T-helper 1 cell treated with Interleukin-12 subunit alpha and Interleukin-12 subunit beta and Interleukin-4 antibody, amounts not matched to agents 30 μg/mL and 1 μg/mL, for 36 hours (primary cell): ENCODE results near the gene LSM14A.

Source experiments
- H3K27ac Mint-ChIP-seq: one replicate; pipeline ENCODE4 v1.8.0; 2021; ENCODE audit warnings: mild to moderate bottlenecking, mixed read lengths
- H3K27me3 Mint-ChIP-seq: one replicate; pipeline ENCODE4 v1.8.0; 2021; ENCODE audit warnings: low read depth, mixed read lengths
- H3K36me3 Mint-ChIP-seq: one replicate; pipeline ENCODE4 v1.8.0; 2021; ENCODE audit warnings: low read depth, mixed read lengths
- H3K4me1 Mint-ChIP-seq: one replicate; pipeline ENCODE4 v1.8.0; 2021; ENCODE audit warnings: low read depth, mixed read lengths
- H3K4me3 Mint-ChIP-seq: one replicate; pipeline ENCODE4 v1.8.0; 2021; ENCODE audit warnings: mild to moderate bottlenecking, moderate library complexity, mixed read lengths
- H3K9me3 Mint-ChIP-seq: one replicate; pipeline ENCODE4 v1.8.0; 2021; ENCODE audit warnings: mixed read lengths

The LSM14A gene

DNA sequence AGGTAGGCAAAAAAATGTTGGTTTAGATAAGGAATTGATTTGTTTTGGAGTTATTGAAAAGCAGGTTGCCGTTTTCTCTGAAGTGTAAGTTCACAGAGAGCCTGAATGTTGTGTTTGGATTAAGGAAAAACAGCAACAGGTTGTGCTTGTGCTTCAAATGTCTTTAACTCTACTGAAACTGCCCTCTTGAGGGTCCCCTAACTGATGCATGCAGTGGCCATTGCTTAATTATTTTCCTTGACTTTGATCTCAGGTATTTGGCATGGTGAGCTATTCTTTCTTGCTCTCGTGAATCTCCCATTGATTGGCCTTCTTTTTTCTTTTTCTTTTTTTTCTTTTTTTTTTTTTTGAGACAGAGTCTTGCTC is 85.2 kb downstream of the LSM14A start:
- no peaks in the 10 kb centered on the region for H3K9me3 Mint-ChIP-seq
- H3K27me3 Mint-ChIP-seq, result no peaks in the 10 kb centered on the region
- no peak overlapping the region for H3K4me3 Mint-ChIP-seq
- no peak overlapping the region for H3K27ac Mint-ChIP-seq
- peaks cover 3% of the 10 kb centered on the region for H3K36me3 Mint-ChIP-seq
- H3K4me1 Mint-ChIP-seq, result peaks cover 11% of the 10 kb centered on the region

GRCh38 chr19:34259367-34260095 is 87.2 kb downstream of the LSM14A start:
- H3K27ac Mint-ChIP-seq, result no peak overlapping the region

GRCh38 chr19:34260771-34261173 is 88.5 kb downstream of the LSM14A start:
- Mint-ChIP-seq H3K4me1 (peaks cover 5% of the 10 kb centered on the region), H3K9me3 (no peaks in the 10 kb centered on the region), H3K4me3 (no peak overlapping the region), H3K27me3 (no peaks in the 10 kb centered on the region), H3K27ac (no peak overlapping the region), H3K36me3 (peaks cover 5% of the 10 kb centered on the region)

More at GRCh38 chr19:34259367-34260095, 87.2 kb downstream of the LSM14A start:
- Mint-ChIP-seq H3K9me3 (no peaks in the 10 kb centered on the region), H3K4me3 (no peak overlapping the region), H3K36me3 (peaks cover 5% of the 10 kb centered on the region), H3K4me1 (peaks cover 8% of the 10 kb centered on the region), H3K27me3 (no peaks in the 10 kb centered on the region)

DNA sequence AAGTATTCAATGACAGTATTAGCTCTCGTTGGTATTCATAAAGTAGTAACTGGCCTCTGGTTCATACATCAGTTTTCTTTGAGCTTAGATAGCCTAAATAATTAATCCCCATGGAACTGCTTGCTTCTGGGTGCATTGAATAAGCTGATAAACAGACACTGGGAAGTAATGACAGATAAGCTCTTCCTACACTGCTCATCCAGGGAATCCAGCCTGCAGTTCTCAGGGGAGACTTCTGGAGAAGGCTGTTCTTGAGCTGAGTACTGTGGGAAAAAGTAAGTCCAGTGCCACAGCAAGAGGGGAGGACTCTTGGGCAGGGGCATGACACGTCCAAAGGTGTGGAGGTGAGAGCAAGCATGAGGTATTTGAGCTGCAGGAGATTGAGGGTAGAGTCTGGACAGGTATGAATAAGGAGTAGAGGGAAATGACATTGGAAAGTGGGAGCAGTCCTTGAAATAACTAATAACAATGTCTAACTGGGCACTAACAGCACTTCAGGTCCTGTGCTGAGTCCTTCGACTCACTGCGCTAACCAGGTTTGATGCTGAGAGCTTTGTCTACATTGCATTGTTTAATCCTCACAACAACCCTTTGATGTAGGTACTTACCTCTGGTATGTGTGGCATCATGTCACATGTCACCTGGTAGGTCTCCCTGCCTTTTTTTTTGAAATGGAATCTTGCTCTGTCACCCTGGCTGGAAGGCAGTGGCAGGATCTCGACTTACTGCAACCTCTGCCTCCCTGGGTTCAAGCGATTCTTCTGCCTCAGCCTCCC is 89.2 kb downstream of the LSM14A start:
- Mint-ChIP-seq H3K4me1 (peaks cover 5% of the 10 kb centered on the region), H3K9me3 (no peaks in the 10 kb centered on the region), H3K27ac (no peak overlapping the region), H3K36me3 (peaks cover 5% of the 10 kb centered on the region), H3K27me3 (no peaks in the 10 kb centered on the region), H3K4me3 (no peak overlapping the region)

DNA sequence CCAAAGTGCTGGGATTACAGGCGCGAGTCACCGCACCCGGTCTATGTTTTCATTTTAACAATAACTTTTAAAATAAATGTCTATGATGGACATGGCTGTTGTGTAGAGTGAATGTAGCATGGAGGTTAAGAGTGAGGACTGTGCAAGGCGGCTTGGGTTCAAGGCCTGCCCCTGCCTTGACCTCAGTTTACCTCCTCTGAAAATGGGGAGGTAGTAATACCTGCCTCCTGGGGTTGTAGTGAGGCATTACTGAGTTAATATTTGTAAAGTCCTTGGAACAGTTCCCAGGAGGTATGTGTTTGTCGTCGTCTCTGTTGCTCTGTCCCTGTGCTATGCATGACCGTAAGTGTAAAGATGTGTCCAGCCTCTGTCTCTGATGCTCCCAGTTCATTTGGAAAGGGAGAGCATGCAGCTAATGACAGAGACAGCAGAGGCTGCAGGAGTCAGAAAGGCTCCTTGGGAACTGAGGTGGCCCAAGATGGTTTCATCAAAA is 91.5 kb downstream of the LSM14A start:
- Mint-ChIP-seq H3K4me3 (no peak overlapping the region), H3K27me3 (no peaks in the 10 kb centered on the region), H3K4me1 (peaks cover 11% of the 10 kb centered on the region), H3K36me3 (peaks cover 3% of the 10 kb centered on the region), H3K9me3 (no peaks in the 10 kb centered on the region), H3K27ac (peak overlapping the region; percentile 21)

DNA sequence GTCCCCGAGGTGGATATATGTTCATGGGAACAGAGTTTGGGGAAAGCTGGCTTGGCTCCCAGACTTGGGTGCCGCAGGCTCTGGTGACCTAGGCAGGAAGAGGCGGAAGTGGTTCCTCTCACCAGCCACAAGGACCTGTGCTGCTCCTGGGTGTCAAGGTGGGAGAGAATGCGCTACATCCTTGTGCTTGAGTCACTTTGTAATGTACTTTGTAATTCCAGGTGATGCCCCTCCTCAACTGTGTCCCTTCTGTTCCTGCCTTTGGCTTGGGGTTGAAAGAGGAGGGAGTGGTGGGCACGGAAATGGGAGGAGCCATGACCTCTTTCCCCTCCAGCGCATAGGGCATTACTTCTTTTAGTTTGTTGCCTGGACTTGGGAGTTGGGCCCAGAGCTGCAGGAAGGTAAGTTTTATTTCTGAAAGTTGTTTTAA is 92.9 kb downstream of the LSM14A start:
- no peaks in the 10 kb centered on the region for H3K9me3 Mint-ChIP-seq
- no peaks in the 10 kb centered on the region for H3K27me3 Mint-ChIP-seq
- peaks cover 22% of the 10 kb centered on the region for H3K4me1 Mint-ChIP-seq
- H3K4me3 Mint-ChIP-seq, result no peak overlapping the region
- no peak overlapping the region for H3K27ac Mint-ChIP-seq
- peaks cover 8% of the 10 kb centered on the region for H3K36me3 Mint-ChIP-seq

DNA sequence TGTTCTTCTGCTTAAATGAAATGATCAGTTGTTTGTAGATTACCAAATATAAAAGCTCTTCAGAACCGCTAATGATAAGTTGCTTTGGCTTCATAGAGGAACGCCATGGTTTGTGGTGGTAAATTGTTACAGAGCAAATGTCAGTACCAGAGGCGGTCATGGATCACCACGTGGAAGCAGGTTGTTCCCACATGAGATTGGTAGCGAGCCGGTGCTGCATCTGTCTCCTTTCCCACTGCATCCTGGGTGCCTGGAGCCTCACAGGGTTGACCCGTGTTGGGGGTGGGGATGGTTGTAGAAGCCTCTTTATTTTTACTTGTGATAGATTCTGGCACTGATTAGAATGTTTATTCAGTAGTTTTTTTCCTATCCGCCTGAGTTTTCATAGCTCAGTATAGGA is 96.8 kb downstream of the LSM14A start:
- peaks cover 27% of the 10 kb centered on the region for H3K4me1 Mint-ChIP-seq

DNA sequence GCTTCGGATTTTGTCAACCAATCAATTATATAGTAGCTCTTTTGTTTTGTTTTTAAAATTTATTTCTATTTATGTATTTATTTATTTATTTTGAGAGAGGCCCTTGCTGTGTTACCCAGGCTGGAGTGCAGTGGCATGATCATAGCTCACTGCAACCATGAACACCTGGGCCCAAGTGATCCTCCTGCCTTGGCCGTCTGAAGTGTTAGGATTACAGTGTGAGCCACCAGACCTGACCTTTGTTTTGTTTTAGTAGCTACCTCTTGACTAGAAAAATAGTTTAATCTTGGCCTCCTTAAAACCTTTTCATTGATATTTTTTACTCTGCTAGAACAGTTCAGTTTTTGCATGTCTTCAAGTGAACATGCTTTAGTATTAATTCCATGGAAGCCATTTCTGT is 97.2 kb downstream of the LSM14A start:
- Mint-ChIP-seq H3K27ac (peak overlapping the region; percentile 56), H3K9me3 (peaks cover 2% of the 10 kb centered on the region), H3K36me3 (peaks cover 9% of the 10 kb centered on the region), H3K27me3 (peaks cover 3% of the 10 kb centered on the region), H3K4me3 (peak overlapping the region; percentile 65), H3K4me1 (peaks cover 30% of the 10 kb centered on the region)

More for the DNA sequence above, 96.8 kb downstream of the LSM14A start:
- no peaks in the 10 kb centered on the region for H3K9me3 Mint-ChIP-seq
- no peaks in the 10 kb centered on the region for H3K27me3 Mint-ChIP-seq
- H3K36me3 Mint-ChIP-seq, result peaks cover 7% of the 10 kb centered on the region
- no peak overlapping the region for H3K27ac Mint-ChIP-seq
- H3K4me3 Mint-ChIP-seq, result no peak overlapping the region

DNA sequence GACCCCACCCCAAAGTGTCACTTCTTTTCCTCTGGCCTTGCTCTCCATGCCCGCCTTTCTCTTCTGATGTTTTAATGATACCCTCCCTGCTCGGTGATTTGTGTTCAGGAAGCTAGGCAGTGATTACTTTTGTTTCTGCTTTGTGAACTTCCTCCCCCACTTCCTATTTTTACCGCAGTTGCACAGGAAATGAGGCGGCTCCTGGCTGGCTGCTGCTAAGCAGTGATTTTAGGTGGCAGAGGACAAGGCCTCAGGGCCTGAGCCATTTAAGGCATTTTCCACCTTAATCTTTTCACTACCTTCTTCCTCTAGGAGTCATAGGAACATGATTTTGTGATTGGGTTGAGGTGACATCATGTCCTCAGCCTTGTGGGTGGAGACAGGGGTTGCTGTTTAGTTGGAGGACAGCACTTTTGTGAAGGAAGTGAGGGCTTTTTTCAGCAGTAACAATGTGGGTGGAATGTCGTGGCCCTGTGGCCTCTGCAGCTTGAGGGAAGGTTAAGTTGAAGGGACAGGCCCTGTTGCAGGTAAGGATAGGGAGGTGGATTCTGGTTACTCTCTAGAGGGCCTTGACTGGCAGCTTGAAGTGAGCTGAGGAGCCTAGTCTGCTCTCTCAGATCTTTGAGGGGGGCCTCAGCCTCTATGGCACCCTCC is 97.8 kb downstream of the LSM14A start:
- peaks cover 6% of the 10 kb centered on the region for H3K27me3 Mint-ChIP-seq
- peak overlapping the region; percentile 56 for H3K27ac Mint-ChIP-seq
- H3K36me3 Mint-ChIP-seq, result peaks cover 11% of the 10 kb centered on the region
- H3K9me3 Mint-ChIP-seq, result peaks cover 4% of the 10 kb centered on the region
- H3K4me3 Mint-ChIP-seq, result peak overlapping the region; percentile 65
- H3K4me1 Mint-ChIP-seq, result peaks cover 29% of the 10 kb centered on the region

- Mint-ChIP-seq H3K9me3 (peaks cover 4% of the 10 kb centered on the region), H3K27me3 (peaks cover 6% of the 10 kb centered on the region), H3K4me3 (no peak overlapping the region), H3K4me1 (peaks cover 31% of the 10 kb centered on the region), H3K27ac (no peak overlapping the region), H3K36me3 (peaks cover 12% of the 10 kb centered on the region)
Measured at GRCh38 chr19:34273121-34273520, 100.8 kb downstream of the LSM14A start.

- peaks cover 11% of the 10 kb centered on the region for H3K36me3 Mint-ChIP-seq
- H3K4me3 Mint-ChIP-seq, result no peak overlapping the region
- H3K27me3 Mint-ChIP-seq, result peaks cover 6% of the 10 kb centered on the region
- H3K27ac Mint-ChIP-seq, result no peak overlapping the region
- peaks cover 24% of the 10 kb centered on the region for H3K4me1 Mint-ChIP-seq
- H3K9me3 Mint-ChIP-seq, result peaks cover 4% of the 10 kb centered on the region
Measured at GRCh38 chr19:34274284-34274826, 102.1 kb downstream of the LSM14A start.

DNA sequence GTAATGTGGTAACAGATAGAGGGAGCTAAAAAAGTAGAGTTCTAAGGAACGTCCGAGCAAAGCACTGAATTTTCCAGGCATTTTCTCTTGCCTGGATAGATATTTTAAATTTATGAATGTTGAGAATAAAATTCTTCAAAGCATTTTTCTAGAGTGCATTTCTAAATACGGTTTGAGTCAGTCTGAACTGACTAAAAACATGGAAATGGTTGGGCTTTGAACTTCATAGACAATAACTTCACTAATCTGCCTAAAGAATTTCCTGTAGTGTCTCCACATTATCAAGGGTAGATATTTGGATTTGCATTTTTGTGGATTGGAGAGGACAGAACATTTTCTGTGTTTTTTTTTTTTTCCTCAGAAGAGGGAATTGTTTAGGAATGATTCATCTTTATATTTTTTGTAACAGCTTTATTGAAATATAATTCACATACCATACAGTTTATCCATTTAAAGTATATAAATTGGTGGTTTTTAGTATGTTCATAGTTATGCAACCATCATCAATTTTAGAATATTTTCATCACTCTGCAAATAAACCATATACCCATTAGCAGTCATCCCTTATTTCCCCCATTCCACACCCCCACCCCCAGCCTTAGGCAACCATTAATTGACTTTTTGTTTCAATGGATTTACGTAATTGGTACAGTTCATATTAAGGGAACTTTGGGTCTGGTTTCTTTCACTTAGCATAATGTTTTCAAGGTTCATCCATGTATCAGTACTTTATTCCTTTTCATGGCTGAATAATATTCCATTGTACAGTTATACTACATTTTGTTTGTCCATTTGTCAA is 102.7 kb downstream of the LSM14A start:
- peaks cover 18% of the 10 kb centered on the region for H3K4me1 Mint-ChIP-seq
- H3K4me3 Mint-ChIP-seq, result no peak overlapping the region
- H3K9me3 Mint-ChIP-seq, result peaks cover 4% of the 10 kb centered on the region

DNA sequence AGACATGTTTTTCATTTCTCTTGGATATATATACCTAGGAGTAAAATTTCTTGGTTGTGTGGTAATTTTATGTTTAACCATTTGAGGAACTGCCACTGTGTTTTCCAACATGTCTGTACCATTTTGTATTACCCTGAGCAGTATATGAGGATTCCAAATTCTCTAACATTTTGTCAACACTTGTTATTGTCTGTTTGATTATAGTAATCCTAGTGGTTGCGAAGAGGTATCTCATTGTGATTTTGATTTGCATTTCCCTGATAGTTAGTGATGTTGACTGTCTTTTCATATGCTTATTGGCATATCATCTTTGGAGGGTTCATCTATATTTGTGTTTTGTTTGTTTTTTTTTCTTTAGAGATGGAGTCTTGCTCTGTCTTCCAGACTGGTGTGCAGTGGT is 103.4 kb downstream of the LSM14A start:
- peaks cover 6% of the 10 kb centered on the region for H3K36me3 Mint-ChIP-seq
- peaks cover 4% of the 10 kb centered on the region for H3K9me3 Mint-ChIP-seq
- H3K4me1 Mint-ChIP-seq, result peaks cover 11% of the 10 kb centered on the region
- H3K27me3 Mint-ChIP-seq, result peaks cover 6% of the 10 kb centered on the region
- H3K4me3 Mint-ChIP-seq, result no peak overlapping the region
- H3K27ac Mint-ChIP-seq, result no peak overlapping the region

More for the DNA sequence above, 102.7 kb downstream of the LSM14A start:
- peaks cover 9% of the 10 kb centered on the region for H3K36me3 Mint-ChIP-seq
- H3K27ac Mint-ChIP-seq, result no peak overlapping the region
- peaks cover 6% of the 10 kb centered on the region for H3K27me3 Mint-ChIP-seq

DNA sequence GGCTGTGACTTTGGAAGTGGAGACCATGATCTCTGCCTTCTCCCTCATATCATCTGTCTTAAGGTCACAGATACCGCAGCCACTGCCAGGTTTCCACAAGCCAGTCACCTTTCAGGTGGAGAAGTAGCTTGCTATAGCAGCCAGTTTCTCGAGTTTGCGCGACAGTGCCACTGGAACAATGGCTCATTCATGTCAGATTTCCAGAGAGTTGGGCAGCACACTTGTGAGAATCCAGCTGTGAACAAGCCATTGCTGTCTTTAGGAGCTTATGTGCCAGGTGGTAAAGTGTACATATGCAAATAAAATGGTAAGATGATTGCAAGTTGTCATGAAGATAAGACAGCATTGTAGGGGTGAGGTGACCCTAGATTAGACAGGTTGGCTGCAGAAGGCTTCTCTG is 104.3 kb downstream of the LSM14A start:
- Mint-ChIP-seq H3K9me3 (peaks cover 4% of the 10 kb centered on the region), H3K4me1 (peaks cover 10% of the 10 kb centered on the region), H3K27me3 (peaks cover 6% of the 10 kb centered on the region), H3K27ac (no peak overlapping the region), H3K36me3 (peaks cover 6% of the 10 kb centered on the region), H3K4me3 (no peak overlapping the region)
